Effector CD4-positive, alpha-beta T cell (primary cell): ENCODE results near the gene GCFC2.
"Not testable (repeated sequence)": the region's sequence is repeated elsewhere in the genome, so short reads cannot be mapped to it uniquely, and the experiment has no call there.

Experiments used
- DNase-seq: peaks from one replicate; pipeline ENCODE4 v3.0.0-alpha.2; 2020

Gene GCFC2

GRCh38 chr2:75679556-75679955 lies 31.2 kb downstream of the GCFC2 start:
- no peak for DNase-seq

DNA sequence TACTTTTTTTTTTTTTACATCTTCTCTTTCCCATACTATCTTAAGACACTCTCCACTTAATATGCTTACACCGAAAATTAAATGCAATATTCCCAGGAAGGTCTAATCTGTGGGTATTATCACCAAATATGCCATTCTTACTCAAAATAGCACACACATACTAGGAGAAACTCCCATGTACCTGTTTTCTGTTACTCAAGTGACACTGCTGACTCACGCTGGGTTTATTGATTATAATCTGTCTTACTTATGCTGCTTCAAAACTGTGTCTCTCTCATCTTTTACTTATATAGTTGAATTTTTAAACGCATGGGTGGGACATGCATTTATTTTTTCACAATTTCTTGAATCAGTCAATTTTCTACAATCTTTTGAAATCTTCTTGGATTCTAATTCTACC lies 34.3 kb downstream of the GCFC2 start:
- DNase-seq = no peak

DNA sequence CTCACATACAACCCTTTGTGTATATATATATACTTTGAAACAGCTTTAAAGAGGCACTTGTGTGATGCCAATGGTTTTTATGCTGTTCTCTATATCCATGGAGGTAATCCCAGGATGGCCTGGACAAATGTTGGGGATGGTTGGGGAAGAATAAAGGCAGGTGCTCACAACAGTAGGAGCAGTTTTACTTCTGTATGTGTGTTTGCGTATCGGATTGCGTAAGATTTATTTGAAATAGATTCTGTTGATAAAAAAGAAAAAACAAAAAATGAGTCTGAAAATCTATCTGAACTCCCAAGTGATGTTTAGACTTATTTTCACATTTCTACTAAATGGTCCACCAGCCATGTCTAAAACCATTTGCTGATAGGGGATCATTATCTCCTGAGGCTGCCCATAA lies 34.8 kb downstream of the GCFC2 start:
- no peak for DNase-seq

DNA sequence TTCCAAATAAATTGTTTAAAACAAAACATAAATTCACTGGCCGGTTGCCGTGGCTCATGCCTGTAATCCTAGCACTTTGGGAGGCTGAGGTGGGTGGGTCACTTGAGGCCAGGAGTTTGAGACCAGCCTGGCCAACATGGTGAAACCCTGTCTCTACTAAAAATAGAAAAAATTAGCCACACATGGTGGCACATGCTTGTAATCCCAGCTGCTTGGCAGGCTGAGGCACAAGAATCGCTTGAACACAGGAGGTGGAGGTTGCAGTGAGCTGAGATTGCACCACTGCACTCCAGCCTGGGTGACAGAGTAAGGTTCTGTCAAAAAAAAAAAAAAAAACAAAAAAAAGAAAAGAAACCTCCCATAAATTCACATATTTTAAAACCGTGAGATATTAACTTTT lies 35.3 kb downstream of the GCFC2 start:
- DNase-seq = not testable (repeated sequence)

GRCh38 chr2:75667884-75668283 lies 42.8 kb downstream of the GCFC2 start:
- no peak for DNase-seq

- no peak for DNase-seq
These were observed 43.8 kb downstream of the GCFC2 start for GRCh38 chr2:75666911-75667310.

GRCh38 chr2:75657798-75658197 lies 52.9 kb downstream of the GCFC2 start:
- no peak for DNase-seq

- no peak for DNase-seq
These were observed 54.2 kb downstream of the GCFC2 start for GRCh38 chr2:75656563-75656962.

- DNase-seq = no peak
These were observed 54.9 kb downstream of the GCFC2 start for GRCh38 chr2:75655861-75656260.

DNA sequence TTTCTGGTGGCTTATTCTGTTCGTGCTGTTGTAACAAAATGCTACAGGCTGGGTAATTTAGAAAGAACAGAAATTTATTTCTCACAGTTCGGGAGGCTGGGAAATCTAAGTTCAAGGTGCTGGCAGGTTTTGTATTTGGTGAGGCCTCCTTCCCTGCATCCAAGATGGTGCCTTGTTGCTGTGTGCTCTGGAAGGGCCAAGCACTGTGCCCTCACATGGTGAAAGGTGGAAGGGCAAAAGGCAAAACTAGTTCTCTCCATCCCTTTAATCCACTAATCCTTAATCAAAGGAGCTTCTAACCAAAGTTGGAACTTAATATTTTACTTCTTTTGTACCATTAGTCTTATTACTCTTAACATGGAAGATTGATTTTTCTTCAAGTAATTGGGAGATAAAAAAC lies 56.7 kb downstream of the GCFC2 start:
- DNase-seq = no peak

DNA sequence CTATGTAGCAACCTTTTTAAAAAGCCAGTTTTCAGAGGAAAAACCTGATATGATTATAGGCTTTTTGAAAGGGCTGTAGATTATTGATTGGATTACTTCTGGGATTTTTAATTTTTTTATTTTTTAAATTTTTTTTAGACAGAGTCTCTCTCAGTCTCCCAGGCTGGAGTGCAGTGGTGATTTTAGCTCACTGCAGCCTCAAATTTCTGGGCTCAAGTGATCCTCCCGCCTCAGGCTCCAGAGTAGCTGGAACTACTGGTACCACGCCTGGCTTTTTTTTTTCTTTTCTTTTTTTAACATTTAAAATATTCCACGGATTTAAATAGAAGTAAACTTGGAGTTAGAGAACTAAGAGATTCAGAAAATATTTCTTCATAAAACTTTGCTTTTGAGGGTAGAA lies 62.9 kb downstream of the GCFC2 start:
- DNase-seq = no peak

DNA sequence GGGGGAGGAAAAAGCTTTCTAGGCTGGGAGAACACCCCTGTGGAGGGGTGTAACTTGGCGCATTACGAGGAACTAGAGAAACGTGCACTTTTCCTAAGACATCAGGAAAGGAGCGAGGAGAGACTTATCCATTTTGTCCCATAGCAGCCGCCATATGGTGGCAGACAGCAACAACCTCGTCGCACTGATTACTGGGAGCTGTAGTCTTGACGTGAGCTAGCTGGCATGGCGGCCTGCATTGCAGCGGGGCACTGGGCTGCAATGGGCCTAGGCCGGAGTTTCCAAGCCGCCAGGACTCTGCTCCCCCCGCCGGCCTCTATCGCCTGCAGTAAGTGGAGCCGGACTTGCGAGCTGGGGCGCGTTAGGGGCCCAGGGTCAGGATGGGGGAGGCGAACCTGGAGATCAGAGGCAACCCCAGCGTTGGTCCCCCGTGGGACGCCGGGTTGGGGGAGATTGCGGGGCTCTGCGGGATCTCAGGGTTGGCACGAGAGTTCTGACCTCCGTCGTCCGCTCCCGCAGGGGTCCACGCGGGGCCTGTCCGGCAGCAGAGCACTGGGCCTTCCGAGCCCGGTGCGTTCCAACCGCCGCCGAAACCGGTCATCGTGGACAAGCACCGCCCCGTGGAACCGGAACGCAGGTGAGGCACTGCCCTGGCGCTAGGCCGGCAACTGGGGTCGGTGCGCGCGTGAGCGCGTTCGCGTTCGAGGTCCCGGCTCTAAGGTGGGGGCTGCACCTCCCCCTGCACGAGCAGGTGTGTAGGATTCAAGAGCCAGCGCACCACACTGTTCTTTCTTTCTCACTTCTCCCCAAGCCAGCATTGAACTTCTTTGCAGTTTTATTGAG lies 63.9 kb downstream of the GCFC2 start, which contains the start of gene MRPL19:
Gene MRPL19 (plus strand): TSS at position 201 of the 843 bp plus-strand sequence. CDS start 25 bp downstream, at position 226.
- DNase-seq = peak; percentile 69

- no peak for DNase-seq
These were observed 64.6 kb downstream of the GCFC2 start for GRCh38 chr2:75646090-75646582.

GRCh38 chr2:75645643-75646042 lies 65.1 kb downstream of the GCFC2 start:
- no peak for DNase-seq

GRCh38 chr2:75643980-75644379 lies 66.7 kb downstream of the GCFC2 start:
- DNase-seq = no peak

- no peak for DNase-seq
These were observed 69.1 kb downstream of the GCFC2 start for GRCh38 chr2:75641587-75641986.

GRCh38 chr2:75640621-75641121 lies 70.0 kb downstream of the GCFC2 start:
- DNase-seq = peak; percentile 21

GRCh38 chr2:75637568-75637967 lies 73.1 kb downstream of the GCFC2 start:
- no peak for DNase-seq

GRCh38 chr2:75634945-75635344 lies 75.8 kb downstream of the GCFC2 start:
- no peak for DNase-seq

DNA sequence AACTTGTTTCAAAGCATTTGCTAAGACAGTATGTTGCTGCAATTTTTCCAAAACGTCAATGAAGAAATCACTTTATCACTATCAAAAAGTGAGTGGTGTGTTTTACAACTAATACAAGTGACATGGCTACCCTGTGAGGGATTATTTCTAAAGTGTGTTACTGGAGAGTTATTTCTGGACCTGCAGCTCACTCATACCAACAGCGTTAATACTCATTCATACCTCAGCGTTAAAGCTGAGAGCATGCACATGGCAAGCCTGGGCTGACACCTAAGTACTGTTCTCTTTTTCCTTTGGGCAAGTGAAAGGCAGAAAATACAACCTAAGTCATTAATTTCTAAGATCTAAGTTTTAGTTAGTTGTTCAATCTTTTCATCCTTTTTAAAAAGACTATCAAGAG lies 77.1 kb downstream of the GCFC2 start:
- DNase-seq = no peak

GRCh38 chr2:75632813-75633212 lies 77.9 kb downstream of the GCFC2 start:
- no peak for DNase-seq

DNA sequence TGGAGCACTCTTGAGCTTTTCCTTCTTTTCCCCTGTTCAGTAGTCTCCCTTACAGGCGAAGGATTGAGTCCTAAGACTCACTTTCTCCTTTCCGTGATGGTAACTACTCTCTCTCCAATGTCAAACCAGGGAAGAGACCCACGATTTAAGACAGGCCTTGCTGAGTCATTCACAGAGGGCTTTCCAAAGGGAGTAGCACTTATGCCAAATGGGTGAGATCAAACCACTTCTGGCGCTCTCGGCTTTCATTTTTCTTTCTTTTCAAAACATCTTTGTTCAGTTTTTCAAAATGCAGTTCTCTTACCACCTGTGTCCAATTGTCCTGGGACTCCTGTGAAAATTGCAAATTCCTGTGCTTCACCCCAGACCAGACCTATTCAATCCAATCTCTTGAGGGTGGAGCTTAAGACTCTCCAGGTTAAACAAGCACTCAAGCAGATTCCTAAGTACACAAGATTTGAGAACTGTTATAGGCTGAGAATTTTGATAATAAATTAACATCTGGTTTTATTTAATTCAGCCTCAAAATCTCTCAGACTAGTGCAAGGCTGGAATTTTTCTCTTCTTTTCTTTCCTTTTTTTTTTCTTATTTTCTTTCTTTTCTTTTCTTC lies 78.5 kb downstream of the GCFC2 start:
- no peak for DNase-seq

GRCh38 chr2:75627902-75628504 lies 82.7 kb downstream of the GCFC2 start:
- DNase-seq = peak; percentile 46

GRCh38 chr2:75622929-75623328 lies 87.8 kb downstream of the GCFC2 start:
- DNase-seq = no peak
